ENCODE measurements around the gene TCEA3. TPM values are rescaled to one million over a fixed set of nuclear protein-coding genes. Genes with fewer than 3 reads are reported as not detected.

The TCEA3 gene
- total RNA-seq, 1 donor from 2014 or later, result not detected

- no peaks in the 10 kb centered on the region for H3K9me3 Mint-ChIP-seq
- intact Hi-C loops (cut with micrococcal nuclease), result no loop called here
- no peak for ATAC-seq (ENCODE audit: low read depth)
Measured at GRCh38 chr1:23433122-23433521, 8.6 kb upstream of the TCEA3 start.

DNA sequence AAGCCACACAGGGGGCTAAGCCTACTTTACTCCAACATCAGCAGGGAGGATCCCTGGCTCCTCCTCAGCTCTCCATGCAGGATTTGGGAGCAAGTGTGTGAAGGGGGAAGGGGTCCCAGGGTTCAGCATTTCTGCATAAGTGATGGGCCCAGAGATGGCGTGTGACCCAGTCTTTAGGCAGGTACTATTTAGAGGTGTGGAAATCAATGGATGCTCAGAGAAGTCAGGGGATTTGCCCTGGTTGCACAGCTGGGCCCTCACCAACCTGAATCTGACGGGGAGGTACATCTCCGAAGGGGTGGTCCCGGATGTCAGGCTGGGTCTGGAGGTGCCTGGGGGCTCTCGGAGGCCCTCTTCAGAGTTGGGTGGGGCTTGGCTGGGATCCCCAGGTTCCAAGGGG, 6.9 kb upstream of the TCEA3 start:
- TF ChIP-seq, protein P1, sequence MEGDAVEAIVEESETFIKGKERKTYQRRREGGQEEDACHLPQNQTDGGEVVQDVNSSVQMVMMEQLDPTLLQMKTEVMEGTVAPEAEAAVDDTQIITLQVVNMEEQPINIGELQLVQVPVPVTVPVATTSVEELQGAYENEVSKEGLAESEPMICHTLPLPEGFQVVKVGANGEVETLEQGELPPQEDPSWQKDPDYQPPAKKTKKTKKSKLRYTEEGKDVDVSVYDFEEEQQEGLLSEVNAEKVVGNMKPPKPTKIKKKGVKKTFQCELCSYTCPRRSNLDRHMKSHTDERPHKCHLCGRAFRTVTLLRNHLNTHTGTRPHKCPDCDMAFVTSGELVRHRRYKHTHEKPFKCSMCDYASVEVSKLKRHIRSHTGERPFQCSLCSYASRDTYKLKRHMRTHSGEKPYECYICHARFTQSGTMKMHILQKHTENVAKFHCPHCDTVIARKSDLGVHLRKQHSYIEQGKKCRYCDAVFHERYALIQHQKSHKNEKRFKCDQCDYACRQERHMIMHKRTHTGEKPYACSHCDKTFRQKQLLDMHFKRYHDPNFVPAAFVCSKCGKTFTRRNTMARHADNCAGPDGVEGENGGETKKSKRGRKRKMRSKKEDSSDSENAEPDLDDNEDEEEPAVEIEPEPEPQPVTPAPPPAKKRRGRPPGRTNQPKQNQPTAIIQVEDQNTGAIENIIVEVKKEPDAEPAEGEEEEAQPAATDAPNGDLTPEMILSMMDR (IDR thresholded peaks at IDR 0.05), result no peak
- DNase-seq, result no peak
- Mint-ChIP-seq H3K36me3 (ENCODE audit: low read depth) (peaks cover 1% of the 10 kb centered on the region), H3K27me3 (peaks cover 9% of the 10 kb centered on the region), H3K27ac (no peak overlapping the region), H3K4me3 (no peak overlapping the region), H3K9me3 (no peaks in the 10 kb centered on the region), H3K4me1 (no peaks in the 10 kb centered on the region)
- ChIA-PET POLR2A (no interaction called here), CTCF (no interaction called here)
- intact Hi-C loops (cut with micrococcal nuclease), result no loop called here
- ATAC-seq (ENCODE audit: low read depth), result no peak

More at GRCh38 chr1:23433122-23433521, 8.6 kb upstream of the TCEA3 start:
- Mint-ChIP-seq H3K27me3 (peaks cover 5% of the 10 kb centered on the region), H3K36me3 (ENCODE audit: low read depth) (peaks cover 1% of the 10 kb centered on the region), H3K4me3 (no peak overlapping the region), H3K27ac (no peak overlapping the region), H3K4me1 (no peaks in the 10 kb centered on the region)
- no peak for DNase-seq
- TF ChIP-seq, protein P1 (IDR thresholded peaks at IDR 0.05), result no peak
- CTCF ChIA-PET, result no interaction called here
- POLR2A ChIA-PET, result no interaction called here

DNA sequence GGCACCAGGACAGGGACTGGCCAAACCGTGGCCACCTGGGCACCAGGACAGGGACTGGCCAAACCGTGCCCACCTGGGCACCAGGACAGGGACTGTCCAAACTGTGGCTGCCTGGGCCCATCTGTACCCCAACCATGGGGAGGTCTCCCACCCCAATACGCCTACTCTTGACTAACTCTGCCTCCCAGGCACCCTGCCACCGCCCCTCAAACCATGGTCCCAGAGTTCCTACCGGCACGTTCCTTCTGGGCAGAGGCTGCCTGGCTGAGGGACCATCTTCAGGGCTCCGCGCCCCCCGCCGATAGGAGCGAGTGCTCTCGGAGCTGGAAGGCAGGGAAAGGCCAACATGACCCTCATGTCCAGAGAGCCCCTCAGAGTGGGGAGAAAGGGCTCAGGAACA, 6.3 kb upstream of the TCEA3 start:
- Mint-ChIP-seq H3K27me3 (peaks cover 15% of the 10 kb centered on the region), H3K9me3 (no peaks in the 10 kb centered on the region), H3K27ac (no peak overlapping the region), H3K36me3 (ENCODE audit: low read depth) (peaks cover 1% of the 10 kb centered on the region), H3K4me3 (no peak overlapping the region), H3K4me1 (no peaks in the 10 kb centered on the region)
- DNase-seq (no peak), ATAC-seq (ENCODE audit: low read depth) (no peak)
- TF ChIP-seq, protein P1 (IDR thresholded peaks at IDR 0.05), result no peak
- ChIA-PET CTCF (no interaction called here), POLR2A (no interaction called here)
- intact Hi-C loops (cut with micrococcal nuclease), result no loop called here

DNA sequence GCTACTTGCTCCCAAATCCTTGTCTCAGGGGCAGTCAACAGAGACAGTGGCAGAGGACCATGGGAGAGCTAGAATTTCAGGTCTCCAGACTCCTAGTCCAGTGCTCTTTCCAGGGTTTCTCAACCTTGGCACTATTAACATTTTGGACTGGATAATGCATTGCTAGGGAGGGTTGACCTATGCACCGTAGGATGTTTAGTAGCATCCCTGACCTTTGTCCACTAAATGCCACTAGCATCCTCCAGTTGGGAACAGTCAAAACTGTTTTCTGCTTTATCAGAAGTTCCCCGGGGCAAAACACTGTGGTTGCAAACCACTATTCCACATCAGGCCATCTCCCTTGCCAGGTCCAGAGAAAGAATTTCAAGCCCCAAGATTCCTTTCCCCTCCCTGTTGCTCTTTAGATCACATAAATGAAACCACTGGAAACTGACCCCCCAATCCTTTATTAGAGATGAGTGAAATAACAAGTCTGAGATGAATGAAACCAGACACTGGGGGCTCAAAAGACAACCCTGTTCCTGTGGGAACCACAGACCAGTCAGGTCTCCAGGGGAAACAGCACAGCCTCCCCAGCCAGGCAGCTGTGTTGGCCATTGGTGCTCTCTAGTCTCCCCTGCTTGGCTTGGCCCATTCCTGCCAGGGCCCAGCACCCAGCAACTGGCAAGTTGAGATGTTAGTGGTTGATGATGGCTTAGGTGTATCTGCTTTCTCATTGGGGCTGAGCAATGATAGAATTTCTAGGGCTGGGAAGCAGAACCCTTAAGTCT, 3.8 kb upstream of the TCEA3 start:
- Mint-ChIP-seq H3K27me3 (peaks cover 23% of the 10 kb centered on the region), H3K9me3 (no peaks in the 10 kb centered on the region), H3K27ac (no peak overlapping the region), H3K36me3 (ENCODE audit: low read depth) (no peaks in the 10 kb centered on the region), H3K4me1 (peaks cover 8% of the 10 kb centered on the region), H3K4me3 (no peak overlapping the region)
- ATAC-seq (ENCODE audit: low read depth) (no peak), DNase-seq (no peak)
- POLR2A ChIA-PET, result interaction anchor here (0.5 kb wide), 1 partner anchor 58 kb away, joined by 3 read pairs; no protein-coding TSS in a partner anchor
- CTCF ChIA-PET, result no interaction called here
- intact Hi-C loops (cut with micrococcal nuclease), result no loop called here
- TF ChIP-seq, protein P1 (IDR thresholded peaks at IDR 0.05), result no peak

- ATAC-seq (ENCODE audit: low read depth), result no peak
- CTCF ChIA-PET, result no interaction called here
- no peaks in the 10 kb centered on the region for H3K36me3 Mint-ChIP-seq (ENCODE audit: low read depth)
- H3K4me3 Mint-ChIP-seq, result no peak overlapping the region
- H3K9me3 Mint-ChIP-seq, result no peaks in the 10 kb centered on the region
- POLR2A ChIA-PET, result no interaction called here
- peaks cover 12% of the 10 kb centered on the region for H3K4me1 Mint-ChIP-seq
- TF ChIP-seq, protein P1 (IDR thresholded peaks at IDR 0.05), result no peak
- DNase-seq, result no peak
- intact Hi-C loops (cut with micrococcal nuclease), result no loop called here
- peaks cover 26% of the 10 kb centered on the region for H3K27me3 Mint-ChIP-seq
- no peak overlapping the region for H3K27ac Mint-ChIP-seq
Measured at GRCh38 chr1:23427550-23427949, 3.0 kb upstream of the TCEA3 start.

Measured in activated B cell treated with CpG ODN at 0.5 μM for 24 hours (primary cell).